ENCODE measurements around the gene CHRNA1.

Gene CHRNA1

GRCh38 chr2:174805803-174806202 lies 41.5 kb upstream of the CHRNA1 start:
- Histone ChIP-seq H3K27me3 (ENCODE audit: low read length) (no peaks in the 10 kb centered on the region), H3K9ac (ENCODE audit: low read length) (no peak overlapping the region), H2AFZ (ENCODE audit: low read depth, low read length, severe bottlenecking) (no peak overlapping the region), H4K20me1 (ENCODE audit: low read depth, low read length) (no peaks in the 10 kb centered on the region), H3F3A (ENCODE audit: insufficient read depth) (no peaks in the 10 kb centered on the region), H3K27ac (ENCODE audit: low read depth, low read length) (no peak overlapping the region), H3K4me2 (ENCODE audit: low read depth, low read length, poor library complexity, severe bottlenecking) (no peak overlapping the region), H3K4me3 (ENCODE audit: insufficient read depth, low read length, poor library complexity, severe bottlenecking) (no peak overlapping the region), H3K79me2 (ENCODE audit: insufficient read depth, low read length) (no peaks in the 10 kb centered on the region), H3K9me2 (replicated peaks; ENCODE audit: insufficient read depth, low read length) (no peaks in the 10 kb centered on the region), H3K36me3 (ENCODE audit: low read length) (no peaks in the 10 kb centered on the region), H3K9me3 (ENCODE audit: insufficient read depth, low read length) (no peaks in the 10 kb centered on the region)
- TF ChIP-seq CTCF (IDR thresholded peaks at IDR 0.05; ENCODE audit: insufficient read depth, low read length, poor library complexity, severe bottlenecking) (no peak), EZH2phosphoT487 (conservative IDR thresholded peaks at IDR 0.05; ENCODE audit: low read length) (no peak)

GRCh38 chr2:174802459-174802858 lies 38.2 kb upstream of the CHRNA1 start:
- no peak overlapping the region for H3K9ac ChIP-seq (ENCODE audit: low read length)
- H3K27ac ChIP-seq (ENCODE audit: low read depth, low read length): no peak overlapping the region
- H3K4me2 ChIP-seq (ENCODE audit: low read depth, low read length, poor library complexity, severe bottlenecking): no peak overlapping the region
- TF ChIP-seq EZH2phosphoT487 (conservative IDR thresholded peaks at IDR 0.05; ENCODE audit: low read length): no peak
- no peak for TF ChIP-seq CTCF (IDR thresholded peaks at IDR 0.05; ENCODE audit: insufficient read depth, low read length, poor library complexity, severe bottlenecking)
- H3K27me3 ChIP-seq (ENCODE audit: low read length): no peaks in the 10 kb centered on the region
- H4K20me1 ChIP-seq (ENCODE audit: low read depth, low read length): no peaks in the 10 kb centered on the region
- H3F3A ChIP-seq (ENCODE audit: insufficient read depth): no peaks in the 10 kb centered on the region
- H3K36me3 ChIP-seq (ENCODE audit: low read length): no peaks in the 10 kb centered on the region
- no peak overlapping the region for H2AFZ ChIP-seq (ENCODE audit: low read depth, low read length, severe bottlenecking)
- H3K79me2 ChIP-seq (ENCODE audit: insufficient read depth, low read length): no peaks in the 10 kb centered on the region
- H3K9me2 ChIP-seq (replicated peaks; ENCODE audit: insufficient read depth, low read length): no peaks in the 10 kb centered on the region
- H3K4me3 ChIP-seq (ENCODE audit: insufficient read depth, low read length, poor library complexity, severe bottlenecking): no peak overlapping the region
- no peaks in the 10 kb centered on the region for H3K9me3 ChIP-seq (ENCODE audit: insufficient read depth, low read length)

GRCh38 chr2:174800436-174801205 lies 36.3 kb upstream of the CHRNA1 start:
- no peaks in the 10 kb centered on the region for H3F3A ChIP-seq (ENCODE audit: insufficient read depth)
- no peaks in the 10 kb centered on the region for H3K9me3 ChIP-seq (ENCODE audit: insufficient read depth, low read length)
- H3K36me3 ChIP-seq (ENCODE audit: low read length): no peaks in the 10 kb centered on the region
- H3K4me3 ChIP-seq (ENCODE audit: insufficient read depth, low read length, poor library complexity, severe bottlenecking): no peak overlapping the region
- H3K4me2 ChIP-seq (ENCODE audit: low read depth, low read length, poor library complexity, severe bottlenecking): no peak overlapping the region
- H2AFZ ChIP-seq (ENCODE audit: low read depth, low read length, severe bottlenecking): no peak overlapping the region
- TF ChIP-seq CTCF (IDR thresholded peaks at IDR 0.05; ENCODE audit: insufficient read depth, low read length, poor library complexity, severe bottlenecking) (no peak), EZH2phosphoT487 (conservative IDR thresholded peaks at IDR 0.05; ENCODE audit: low read length) (no peak)
- H3K9ac ChIP-seq (ENCODE audit: low read length): no peak overlapping the region
- no peaks in the 10 kb centered on the region for H4K20me1 ChIP-seq (ENCODE audit: low read depth, low read length)
- H3K79me2 ChIP-seq (ENCODE audit: insufficient read depth, low read length): no peaks in the 10 kb centered on the region
- no peaks in the 10 kb centered on the region for H3K27me3 ChIP-seq (ENCODE audit: low read length)
- no peaks in the 10 kb centered on the region for H3K9me2 ChIP-seq (replicated peaks; ENCODE audit: insufficient read depth, low read length)
- no peak overlapping the region for H3K27ac ChIP-seq (ENCODE audit: low read depth, low read length)

Data from SU-DHL-6 (cell line).